ENCODE results near the gene NR2C2AP.

DNA sequence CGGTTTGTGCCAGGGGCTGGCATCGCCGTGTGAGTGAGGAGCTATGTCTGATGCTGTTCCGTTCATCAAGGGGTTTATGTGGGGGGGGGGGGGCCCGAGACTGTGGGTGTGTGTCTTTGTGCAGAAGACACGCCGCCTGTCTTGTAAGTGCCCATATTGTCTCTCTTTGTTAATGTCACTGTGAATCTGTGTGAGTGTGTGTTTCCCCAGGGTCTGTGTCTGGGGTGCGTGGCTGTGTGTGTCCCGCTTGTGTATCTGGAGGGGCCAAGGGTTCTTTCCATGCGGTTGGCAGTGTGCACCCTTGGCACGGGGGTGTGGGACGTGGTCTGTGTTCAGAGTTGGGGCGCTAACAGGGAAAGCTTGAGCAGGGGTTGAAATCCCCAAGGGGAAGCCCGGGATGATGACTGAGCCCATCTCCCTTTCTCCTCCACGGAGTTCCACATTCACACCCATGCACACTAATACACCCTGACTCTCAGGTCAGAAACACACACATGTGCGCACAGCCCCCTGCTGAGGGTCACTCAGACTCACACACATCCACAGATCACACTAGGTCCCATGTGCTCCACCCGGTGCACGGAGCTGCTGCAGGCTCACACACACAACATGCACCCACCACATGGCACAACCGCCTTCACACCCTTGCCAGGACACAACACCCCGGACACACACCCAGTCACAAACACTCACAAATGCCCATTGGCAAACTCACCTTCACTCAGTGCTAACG, 10.4 kb upstream of the NR2C2AP start:
- no peak for TF ChIP-seq EP300 (IDR thresholded peaks at IDR 0.05)
- TF ChIP-seq CTCF (IDR thresholded peaks at IDR 0.05), result no peak
- TF ChIP-seq POLR2A (IDR thresholded peaks at IDR 0.05), result no peak

Measured in ovary (tissue), 3 donors.